Measurements from ENCODE around the gene EML3.

Gene EML3

DNA sequence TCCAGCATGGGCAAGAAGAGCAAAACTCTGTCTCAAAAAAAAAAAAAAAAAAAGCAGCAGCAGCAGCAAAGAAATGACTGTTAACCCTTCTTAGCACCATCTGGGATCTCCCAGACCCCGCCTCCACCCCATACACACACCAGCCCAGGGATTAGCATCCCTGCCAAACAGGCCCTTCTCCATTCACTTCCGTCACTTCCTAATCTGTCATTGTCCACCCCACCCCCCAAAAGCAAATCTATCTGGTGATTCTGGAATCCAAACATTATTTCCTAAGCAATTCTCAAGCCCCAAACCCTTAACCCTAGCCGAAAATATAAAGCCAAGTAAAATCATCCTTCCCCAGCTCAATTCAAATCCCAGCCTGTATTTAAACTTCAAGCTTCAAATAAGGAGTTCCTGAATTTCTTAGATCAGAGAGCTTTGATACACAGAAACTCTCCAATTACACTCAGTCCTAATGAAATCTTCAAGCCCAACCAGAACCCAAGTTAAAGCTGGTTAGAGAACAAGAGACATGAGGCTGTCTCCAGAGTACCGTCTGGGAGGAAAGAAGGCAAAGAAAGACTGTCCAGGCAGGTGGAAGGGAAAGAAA, 60.0 kb downstream of the EML3 start:
- peaks cover 0 to 54% (median 11%) of the 10 kb centered on the region in 11 experiments; a peak in 13 of 22 replicates for H4K20me1 ChIP-seq
- peak overlapping the region in 5 of 10 experiments; percentile 4 to 54 (median 21); a peak in 7 of 20 replicates for H3K4me3 ChIP-seq
- TF ChIP-seq Cebpa-rat (IDR thresholded peaks at IDR 0.05): peak in 1 of 11 experiments; percentile 59; a peak in 1 of 22 replicates
- H3K27me3 ChIP-seq: peaks cover 10 to 31% (median 22%) of the 10 kb centered on the region in 11 experiments
- peak overlapping the region; percentile 84 to 96 (median 90) for H3K4me2 ChIP-seq
- H3K36me3 ChIP-seq: peaks cover 0 to 21% (median 5%) of the 10 kb centered on the region in 11 experiments; a peak in 16 of 22 replicates
- H3K4me1 ChIP-seq: peaks cover 74 to 88% (median 77%) of the 10 kb centered on the region in 10 experiments
- peak overlapping the region; percentile 1 to 98 (median 91); a peak in 18 of 22 replicates for H3K27ac ChIP-seq
- peak overlapping the region; percentile 20 to 86 (median 60); a peak in 20 of 22 replicates for H3K9ac ChIP-seq
- no peaks in the 10 kb centered on the region for H3K9me3 ChIP-seq (replicated peaks in 1 of 11)

Data from BLaER1 treated with 17β-estradiol and CSF1 and Interleukin-3, amounts not matched to agents 10 nM and 100 nM (cell line).